Measurements from ENCODE around the gene ARID2. TPM values are rescaled to one million over a fixed set of nuclear protein-coding genes. Genes with fewer than 3 reads are reported as not detected.

The ARID2 gene
- total RNA-seq, 1 experiment from 2014 or later = 17.5 TPM

- H3K4me1 Mint-ChIP-seq (ENCODE audit: low read depth, unreplicated experiment) = peaks cover 22% of the 10 kb centered on the region
These were observed 46.5 kb downstream of the ARID2 start for GRCh38 chr12:45775964-45776363.

GRCh38 chr12:45779936-45780335, 50.4 kb downstream of the ARID2 start:
- intact Hi-C loops (cut with micrococcal nuclease; ENCODE audit: unreplicated experiment) = no loop called here
- Mint-ChIP-seq H3K36me3 (ENCODE audit: insufficient read depth, unreplicated experiment) (no peaks in the 10 kb centered on the region), H3K9me3 (ENCODE audit: low read depth, unreplicated experiment) (no peaks in the 10 kb centered on the region), H3K27me3 (ENCODE audit: unreplicated experiment) (no peaks in the 10 kb centered on the region), H3K27ac (ENCODE audit: unreplicated experiment) (no peak overlapping the region), H3K4me1 (ENCODE audit: low read depth, unreplicated experiment) (no peaks in the 10 kb centered on the region), H3K4me3 (ENCODE audit: low read depth, unreplicated experiment) (no peak overlapping the region)
- DNase-seq = no peak
- TF ChIP-seq, protein P1, sequence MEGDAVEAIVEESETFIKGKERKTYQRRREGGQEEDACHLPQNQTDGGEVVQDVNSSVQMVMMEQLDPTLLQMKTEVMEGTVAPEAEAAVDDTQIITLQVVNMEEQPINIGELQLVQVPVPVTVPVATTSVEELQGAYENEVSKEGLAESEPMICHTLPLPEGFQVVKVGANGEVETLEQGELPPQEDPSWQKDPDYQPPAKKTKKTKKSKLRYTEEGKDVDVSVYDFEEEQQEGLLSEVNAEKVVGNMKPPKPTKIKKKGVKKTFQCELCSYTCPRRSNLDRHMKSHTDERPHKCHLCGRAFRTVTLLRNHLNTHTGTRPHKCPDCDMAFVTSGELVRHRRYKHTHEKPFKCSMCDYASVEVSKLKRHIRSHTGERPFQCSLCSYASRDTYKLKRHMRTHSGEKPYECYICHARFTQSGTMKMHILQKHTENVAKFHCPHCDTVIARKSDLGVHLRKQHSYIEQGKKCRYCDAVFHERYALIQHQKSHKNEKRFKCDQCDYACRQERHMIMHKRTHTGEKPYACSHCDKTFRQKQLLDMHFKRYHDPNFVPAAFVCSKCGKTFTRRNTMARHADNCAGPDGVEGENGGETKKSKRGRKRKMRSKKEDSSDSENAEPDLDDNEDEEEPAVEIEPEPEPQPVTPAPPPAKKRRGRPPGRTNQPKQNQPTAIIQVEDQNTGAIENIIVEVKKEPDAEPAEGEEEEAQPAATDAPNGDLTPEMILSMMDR (IDR thresholded peaks at IDR 0.05; ENCODE audit: unreplicated experiment) = no peak
- no TSS peak for BruUV-seq (replicated peaks)
- CTCF ChIA-PET = no interaction called here

More at GRCh38 chr12:45775964-45776363, 46.5 kb downstream of the ARID2 start:
- BruUV-seq (replicated peaks) = no TSS peak
- intact Hi-C loops (cut with micrococcal nuclease; ENCODE audit: unreplicated experiment) = no loop called here
- Mint-ChIP-seq H3K27ac (ENCODE audit: unreplicated experiment) (no peak overlapping the region), H3K36me3 (ENCODE audit: insufficient read depth, unreplicated experiment) (no peaks in the 10 kb centered on the region), H3K9me3 (ENCODE audit: low read depth, unreplicated experiment) (no peaks in the 10 kb centered on the region), H3K27me3 (ENCODE audit: unreplicated experiment) (no peaks in the 10 kb centered on the region), H3K4me3 (ENCODE audit: low read depth, unreplicated experiment) (no peak overlapping the region)
- TF ChIP-seq, protein P1 (IDR thresholded peaks at IDR 0.05; ENCODE audit: unreplicated experiment) = no peak
- DNase-seq = no peak
- CTCF ChIA-PET = interaction anchor here (0.5 kb wide), 1 partner anchor 1356 kb away, joined by 3 read pairs; no protein-coding TSS in a partner anchor

GRCh38 chr12:45781080-45781479, 51.6 kb downstream of the ARID2 start:
- CTCF ChIA-PET = no interaction called here
- no peaks in the 10 kb centered on the region for H3K9me3 Mint-ChIP-seq (ENCODE audit: low read depth, unreplicated experiment)
- H3K27ac Mint-ChIP-seq (ENCODE audit: unreplicated experiment) = no peak overlapping the region
- TF ChIP-seq, protein P1 (IDR thresholded peaks at IDR 0.05; ENCODE audit: unreplicated experiment) = no peak
- DNase-seq = no peak
- no peak overlapping the region for H3K4me3 Mint-ChIP-seq (ENCODE audit: low read depth, unreplicated experiment)
- BruUV-seq (replicated peaks) = no TSS peak
- no peaks in the 10 kb centered on the region for H3K36me3 Mint-ChIP-seq (ENCODE audit: insufficient read depth, unreplicated experiment)
- intact Hi-C loops (cut with micrococcal nuclease; ENCODE audit: unreplicated experiment) = no loop called here
- no peaks in the 10 kb centered on the region for H3K4me1 Mint-ChIP-seq (ENCODE audit: low read depth, unreplicated experiment)
- H3K27me3 Mint-ChIP-seq (ENCODE audit: unreplicated experiment) = no peaks in the 10 kb centered on the region

- H3K4me1 Mint-ChIP-seq (ENCODE audit: low read depth, unreplicated experiment) = no peaks in the 10 kb centered on the region
- BruUV-seq (replicated peaks) = no TSS peak
- TF ChIP-seq, protein P1 (IDR thresholded peaks at IDR 0.05; ENCODE audit: unreplicated experiment) = no peak
- no peak overlapping the region for H3K27ac Mint-ChIP-seq (ENCODE audit: unreplicated experiment)
- CTCF ChIA-PET = no interaction called here
- no peak overlapping the region for H3K4me3 Mint-ChIP-seq (ENCODE audit: low read depth, unreplicated experiment)
- no peaks in the 10 kb centered on the region for H3K9me3 Mint-ChIP-seq (ENCODE audit: low read depth, unreplicated experiment)
- DNase-seq = no peak
- no peaks in the 10 kb centered on the region for H3K36me3 Mint-ChIP-seq (ENCODE audit: insufficient read depth, unreplicated experiment)
- intact Hi-C loops (cut with micrococcal nuclease; ENCODE audit: unreplicated experiment) = no loop called here
- no peaks in the 10 kb centered on the region for H3K27me3 Mint-ChIP-seq (ENCODE audit: unreplicated experiment)
These were observed 55.8 kb downstream of the ARID2 start for GRCh38 chr12:45785315-45785714.
